Measurements from ENCODE around the gene SOX2.
A peak's percentile ranks its signal among the peaks of the same experiment; 100 is the strongest.

The SOX2 gene

DNA sequence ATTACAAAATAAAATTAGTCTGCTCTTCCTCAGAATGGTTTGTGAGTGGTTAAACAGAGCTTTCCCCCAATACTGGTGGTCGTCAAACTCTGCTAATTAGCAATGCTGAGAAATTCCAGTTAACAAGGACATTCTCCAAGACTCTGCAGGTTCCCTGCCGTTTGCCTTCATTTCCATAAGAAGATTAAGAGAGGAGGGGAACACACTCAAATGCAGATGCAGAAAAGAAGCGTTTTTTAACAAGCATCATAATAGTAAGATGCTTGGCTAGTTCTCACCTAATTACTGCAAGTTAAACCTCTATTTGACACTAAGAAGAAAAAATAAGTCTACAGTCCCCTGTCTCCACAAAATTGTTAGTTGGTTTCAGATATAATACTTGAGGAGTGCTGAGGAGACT, 3.7 kb upstream of the SOX2 start:
- Histone ChIP-seq H3K4me3 (ENCODE audit: extremely low read depth, insufficient read depth, low read length, poor library complexity, severe bottlenecking) (no peak overlapping the region), H3K4me1 (ENCODE audit: control insufficient read depth, insufficient read depth, low read length, poor library complexity, severe bottlenecking) (peaks cover 16% of the 10 kb centered on the region)
- WGBS, 2 experiments (ENCODE audit: insufficient coverage in 2 of 2), result 0% methylated on average over 1 of the region's 3 CpGs; no CpG with 5 or more reads in 1 of the 2 experiments

GRCh38 chr3:181709537-181710279, 2.0 kb upstream of the SOX2 start:
- WGBS, 2 experiments (ENCODE audit: insufficient coverage in 2 of 2), result 0 to 4% methylated on average over 4 to 9 of the region's 16 CpGs
- H3K36me3 ChIP-seq (ENCODE audit: control insufficient read depth, insufficient read depth, low read length), result no peaks in the 10 kb centered on the region
- H3K4me3 ChIP-seq (ENCODE audit: extremely low read depth, insufficient read depth, low read length, poor library complexity, severe bottlenecking), result peak overlapping the region; percentile 16
- no peaks in the 10 kb centered on the region for H3K9me3 ChIP-seq (ENCODE audit: control insufficient read depth, low read length)
- H3K27ac ChIP-seq (ENCODE audit: low read depth, low read length, severe bottlenecking), result peak overlapping the region; percentile 53
- H3K4me1 ChIP-seq (ENCODE audit: control insufficient read depth, insufficient read depth, low read length, poor library complexity, severe bottlenecking), result peaks cover 19% of the 10 kb centered on the region

More for the DNA sequence above, 3.7 kb upstream of the SOX2 start:
- H3K27ac ChIP-seq (ENCODE audit: low read depth, low read length, severe bottlenecking), result no peak overlapping the region
- no peaks in the 10 kb centered on the region for H3K9me3 ChIP-seq (ENCODE audit: control insufficient read depth, low read length)
- H3K36me3 ChIP-seq (ENCODE audit: control insufficient read depth, insufficient read depth, low read length), result no peaks in the 10 kb centered on the region

GRCh38 chr3:181710345-181711291, 1.1 kb upstream of the SOX2 start:
- peak overlapping the region; percentile 49 for H3K4me3 ChIP-seq (ENCODE audit: extremely low read depth, insufficient read depth, low read length, poor library complexity, severe bottlenecking)
- H3K36me3 ChIP-seq (ENCODE audit: control insufficient read depth, insufficient read depth, low read length), result no peaks in the 10 kb centered on the region
- WGBS, 2 experiments (ENCODE audit: insufficient coverage in 2 of 2), result 0 to 1% methylated on average over 19 to 21 of the region's 37 CpGs
- peak overlapping the region; percentile 6 for H3K27ac ChIP-seq (ENCODE audit: low read depth, low read length, severe bottlenecking)
- peaks cover 19% of the 10 kb centered on the region for H3K4me1 ChIP-seq (ENCODE audit: control insufficient read depth, insufficient read depth, low read length, poor library complexity, severe bottlenecking)
- no peaks in the 10 kb centered on the region for H3K9me3 ChIP-seq (ENCODE audit: control insufficient read depth, low read length)

GRCh38 chr3:181712226-181712552, 464 bp downstream of the SOX2 start:
- Histone ChIP-seq H3K4me3 (ENCODE audit: extremely low read depth, insufficient read depth, low read length, poor library complexity, severe bottlenecking) (peak overlapping the region; percentile 49), H3K36me3 (ENCODE audit: control insufficient read depth, insufficient read depth, low read length) (no peaks in the 10 kb centered on the region), H3K9me3 (ENCODE audit: control insufficient read depth, low read length) (no peaks in the 10 kb centered on the region), H3K27ac (ENCODE audit: low read depth, low read length, severe bottlenecking) (peak overlapping the region; percentile 18), H3K4me1 (ENCODE audit: control insufficient read depth, insufficient read depth, low read length, poor library complexity, severe bottlenecking) (peaks cover 19% of the 10 kb centered on the region)
- WGBS, 2 experiments (ENCODE audit: insufficient coverage in 2 of 2), result 0% methylated on average over 21 to 30 of the region's 44 CpGs

DNA sequence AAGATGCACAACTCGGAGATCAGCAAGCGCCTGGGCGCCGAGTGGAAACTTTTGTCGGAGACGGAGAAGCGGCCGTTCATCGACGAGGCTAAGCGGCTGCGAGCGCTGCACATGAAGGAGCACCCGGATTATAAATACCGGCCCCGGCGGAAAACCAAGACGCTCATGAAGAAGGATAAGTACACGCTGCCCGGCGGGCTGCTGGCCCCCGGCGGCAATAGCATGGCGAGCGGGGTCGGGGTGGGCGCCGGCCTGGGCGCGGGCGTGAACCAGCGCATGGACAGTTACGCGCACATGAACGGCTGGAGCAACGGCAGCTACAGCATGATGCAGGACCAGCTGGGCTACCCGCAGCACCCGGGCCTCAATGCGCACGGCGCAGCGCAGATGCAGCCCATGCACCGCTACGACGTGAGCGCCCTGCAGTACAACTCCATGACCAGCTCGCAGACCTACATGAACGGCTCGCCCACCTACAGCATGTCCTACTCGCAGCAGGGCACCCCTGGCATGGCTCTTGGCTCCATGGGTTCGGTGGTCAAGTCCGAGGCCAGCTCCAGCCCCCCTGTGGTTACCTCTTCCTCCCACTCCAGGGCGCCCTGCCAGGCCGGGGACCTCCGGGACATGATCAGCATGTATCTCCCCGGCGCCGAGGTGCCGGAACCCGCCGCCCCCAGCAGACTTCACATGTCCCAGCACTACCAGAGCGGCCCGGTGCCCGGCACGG, 991 bp downstream of the SOX2 start:
- H3K36me3 ChIP-seq (ENCODE audit: control insufficient read depth, insufficient read depth, low read length), result no peaks in the 10 kb centered on the region
- H3K9me3 ChIP-seq (ENCODE audit: control insufficient read depth, low read length), result no peaks in the 10 kb centered on the region
- H3K4me1 ChIP-seq (ENCODE audit: control insufficient read depth, insufficient read depth, low read length, poor library complexity, severe bottlenecking), result peaks cover 19% of the 10 kb centered on the region
- 0% methylated on average over 51 to 58 of the region's 65 CpGs for WGBS, 2 experiments (ENCODE audit: insufficient coverage in 2 of 2)
- peak overlapping the region; percentile 18 for H3K27ac ChIP-seq (ENCODE audit: low read depth, low read length, severe bottlenecking)
- H3K4me3 ChIP-seq (ENCODE audit: extremely low read depth, insufficient read depth, low read length, poor library complexity, severe bottlenecking), result peak overlapping the region; percentile 49

- Histone ChIP-seq H3K4me3 (ENCODE audit: extremely low read depth, insufficient read depth, low read length, poor library complexity, severe bottlenecking) (peak overlapping the region; percentile 49), H3K4me1 (ENCODE audit: control insufficient read depth, insufficient read depth, low read length, poor library complexity, severe bottlenecking) (peaks cover 19% of the 10 kb centered on the region), H3K27ac (ENCODE audit: low read depth, low read length, severe bottlenecking) (no peak overlapping the region), H3K9me3 (ENCODE audit: control insufficient read depth, low read length) (no peaks in the 10 kb centered on the region), H3K36me3 (ENCODE audit: control insufficient read depth, insufficient read depth, low read length) (no peaks in the 10 kb centered on the region)
- WGBS, 2 experiments (ENCODE audit: insufficient coverage in 2 of 2), result 0% methylated on average over 1 of the region's 11 CpGs
Measured at GRCh38 chr3:181713280-181713647, 1.5 kb downstream of the SOX2 start.

DNA sequence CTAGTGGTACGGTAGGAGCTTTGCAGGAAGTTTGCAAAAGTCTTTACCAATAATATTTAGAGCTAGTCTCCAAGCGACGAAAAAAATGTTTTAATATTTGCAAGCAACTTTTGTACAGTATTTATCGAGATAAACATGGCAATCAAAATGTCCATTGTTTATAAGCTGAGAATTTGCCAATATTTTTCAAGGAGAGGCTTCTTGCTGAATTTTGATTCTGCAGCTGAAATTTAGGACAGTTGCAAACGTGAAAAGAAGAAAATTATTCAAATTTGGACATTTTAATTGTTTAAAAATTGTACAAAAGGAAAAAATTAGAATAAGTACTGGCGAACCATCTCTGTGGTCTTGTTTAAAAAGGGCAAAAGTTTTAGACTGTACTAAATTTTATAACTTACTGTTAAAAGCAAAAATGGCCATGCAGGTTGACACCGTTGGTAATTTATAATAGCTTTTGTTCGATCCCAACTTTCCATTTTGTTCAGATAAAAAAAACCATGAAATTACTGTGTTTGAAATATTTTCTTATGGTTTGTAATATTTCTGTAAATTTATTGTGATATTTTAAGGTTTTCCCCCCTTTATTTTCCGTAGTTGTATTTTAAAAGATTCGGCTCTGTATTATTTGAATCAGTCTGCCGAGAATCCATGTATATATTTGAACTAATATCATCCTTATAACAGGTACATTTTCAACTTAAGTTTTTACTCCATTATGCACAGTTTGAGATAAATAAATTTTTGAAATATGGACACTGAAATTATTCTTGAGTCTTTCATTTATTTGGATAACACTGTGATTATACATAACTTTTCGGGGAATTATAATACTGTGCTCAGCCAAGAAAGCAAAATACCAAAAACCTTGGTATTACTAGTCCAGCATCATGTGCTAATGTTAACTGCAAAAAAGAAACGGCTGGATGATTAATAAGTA, 2.2 kb downstream of the SOX2 start:
- H3K4me3 ChIP-seq (ENCODE audit: extremely low read depth, insufficient read depth, low read length, poor library complexity, severe bottlenecking), result peak overlapping the region; percentile 49
- no peaks in the 10 kb centered on the region for H3K36me3 ChIP-seq (ENCODE audit: control insufficient read depth, insufficient read depth, low read length)
- WGBS, 2 experiments (ENCODE audit: insufficient coverage in 2 of 2), result 7% methylated on average over 6 of the region's 13 CpGs; no CpG with 5 or more reads in 1 of the 2 experiments
- H3K9me3 ChIP-seq (ENCODE audit: control insufficient read depth, low read length), result no peaks in the 10 kb centered on the region
- peaks cover 19% of the 10 kb centered on the region for H3K4me1 ChIP-seq (ENCODE audit: control insufficient read depth, insufficient read depth, low read length, poor library complexity, severe bottlenecking)
- no peak overlapping the region for H3K27ac ChIP-seq (ENCODE audit: low read depth, low read length, severe bottlenecking)

DNA sequence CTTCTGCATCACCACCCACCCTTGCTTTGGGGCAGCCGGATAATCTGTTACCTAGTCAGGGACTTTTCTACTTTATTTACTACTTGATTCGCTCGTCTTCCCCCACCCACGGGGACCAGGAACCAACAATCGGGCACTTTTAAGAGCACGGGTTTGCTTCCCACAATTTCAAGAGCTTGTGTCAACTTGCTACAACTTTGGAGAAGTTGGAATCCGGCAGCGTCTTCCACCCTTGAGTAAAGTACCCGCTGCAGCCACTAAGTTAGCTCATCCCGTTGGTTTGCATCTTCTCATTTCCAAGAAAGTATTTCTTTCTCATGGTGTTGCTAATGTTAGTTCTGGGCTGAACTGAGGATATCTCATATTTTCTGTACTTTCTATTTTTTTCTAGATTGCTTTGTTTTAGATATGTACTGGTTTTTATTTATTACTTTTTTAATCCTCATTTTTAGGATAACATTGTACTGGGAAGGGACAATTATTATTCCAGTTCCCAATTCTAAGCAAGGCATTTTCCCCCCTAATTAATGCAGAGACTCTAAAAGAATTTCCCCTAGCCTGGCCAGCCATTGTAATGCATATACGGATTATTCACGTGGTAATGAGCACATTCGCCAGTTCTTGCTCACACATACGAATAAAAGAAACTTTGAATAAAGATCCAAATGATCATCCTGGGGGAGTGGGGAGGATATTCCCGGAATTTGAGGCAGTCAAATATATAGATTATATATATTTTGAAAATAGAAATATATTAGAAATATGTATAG, 4.0 kb downstream of the SOX2 start:
- no peaks in the 10 kb centered on the region for H3K9me3 ChIP-seq (ENCODE audit: control insufficient read depth, low read length)
- H3K4me1 ChIP-seq (ENCODE audit: control insufficient read depth, insufficient read depth, low read length, poor library complexity, severe bottlenecking), result peaks cover 10% of the 10 kb centered on the region
- 1 to 2% methylated on average over 7 to 8 of the region's 15 CpGs for WGBS, 2 experiments (ENCODE audit: insufficient coverage in 2 of 2)
- H3K36me3 ChIP-seq (ENCODE audit: control insufficient read depth, insufficient read depth, low read length), result no peaks in the 10 kb centered on the region
- peak overlapping the region; percentile 19 for H3K4me3 ChIP-seq (ENCODE audit: extremely low read depth, insufficient read depth, low read length, poor library complexity, severe bottlenecking)
- H3K27ac ChIP-seq (ENCODE audit: low read depth, low read length, severe bottlenecking), result no peak overlapping the region

DNA sequence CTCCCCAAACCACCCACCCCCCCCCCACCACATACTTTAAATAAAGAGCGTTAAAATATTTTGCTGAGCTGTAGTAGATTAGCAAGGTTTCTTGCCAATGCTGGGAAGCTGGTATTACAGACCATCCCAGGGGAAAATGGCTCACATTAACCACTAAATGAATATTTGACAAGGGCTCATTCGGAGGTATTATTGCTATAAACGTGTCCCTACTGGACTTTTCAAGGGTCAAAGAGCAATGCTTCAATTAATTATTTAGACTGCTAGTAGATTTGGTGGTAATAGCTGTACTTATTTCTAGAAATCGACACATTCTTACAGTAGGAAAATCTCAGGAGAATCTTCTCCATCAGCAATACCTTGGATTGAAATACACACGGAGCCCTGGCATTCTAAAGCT, 5.2 kb downstream of the SOX2 start:
- no peaks in the 10 kb centered on the region for H3K36me3 ChIP-seq (ENCODE audit: control insufficient read depth, insufficient read depth, low read length)
- no peaks in the 10 kb centered on the region for H3K9me3 ChIP-seq (ENCODE audit: control insufficient read depth, low read length)
- H3K4me1 ChIP-seq (ENCODE audit: control insufficient read depth, insufficient read depth, low read length, poor library complexity, severe bottlenecking), result peaks cover 3% of the 10 kb centered on the region
- WGBS, 2 experiments (ENCODE audit: insufficient coverage in 2 of 2), result 38% methylated on average over 2 of the region's 5 CpGs; no CpG with 5 or more reads in 1 of the 2 experiments
- no peak overlapping the region for H3K27ac ChIP-seq (ENCODE audit: low read depth, low read length, severe bottlenecking)
- no peak overlapping the region for H3K4me3 ChIP-seq (ENCODE audit: extremely low read depth, insufficient read depth, low read length, poor library complexity, severe bottlenecking)

Measured in mesodermal cell (in vitro differentiated cells).